NCI-H1417 (cell line): ENCODE results near the gene ANKRD55.
"Not testable (repeated sequence)": the region's sequence is repeated elsewhere in the genome, so short reads cannot be mapped to it uniquely, and the experiment has no call there.

Experiments
- DNase-seq, 3 experiments: peaks; one replicate each; lab custom pipeline; 2025; lab: John Stamatoyannopoulos, UW

Gene ANKRD55

GRCh38 chr5:56207537-56207936 lies 25.6 kb downstream of the ANKRD55 start:
- no peak for DNase-seq

DNA sequence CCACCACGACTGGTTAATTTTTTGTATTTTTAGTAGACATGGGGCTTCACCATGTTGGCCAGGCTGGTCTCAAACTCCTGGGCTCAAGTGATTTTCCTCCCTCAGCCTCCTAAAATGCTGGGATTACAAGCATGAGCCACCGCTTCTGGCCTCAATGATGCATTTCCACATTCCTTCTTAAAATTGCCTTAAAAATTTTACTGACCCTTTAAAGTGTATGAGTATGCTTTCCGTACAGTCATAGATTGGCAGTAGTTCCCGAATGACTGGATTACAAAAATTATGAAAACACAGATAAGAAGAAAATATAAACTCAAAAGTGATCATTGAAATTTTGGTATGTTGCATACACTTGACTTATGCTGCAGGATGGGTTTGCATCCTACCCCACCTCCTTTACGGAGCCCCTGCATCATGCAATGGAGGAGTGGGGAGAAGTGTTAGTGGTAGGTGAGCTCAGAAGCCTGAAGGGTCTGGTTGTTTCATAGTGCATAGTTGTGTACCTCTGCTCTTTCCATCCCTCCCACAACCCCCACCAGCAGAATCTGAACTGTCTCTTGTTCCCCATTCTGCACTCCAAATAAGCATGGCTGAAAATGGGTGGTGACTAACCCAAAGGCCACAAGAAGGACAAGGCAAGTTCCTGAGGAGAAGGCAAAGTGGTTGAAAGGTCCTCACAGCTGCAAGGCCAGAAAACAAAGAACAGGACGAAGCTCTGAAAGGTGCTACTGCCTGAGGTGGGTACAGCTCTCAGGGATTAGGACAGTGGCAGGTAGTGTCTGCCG lies 26.8 kb downstream of the ANKRD55 start:
- no peak for DNase-seq

- not testable (repeated sequence) for DNase-seq
These were observed 29.2 kb downstream of the ANKRD55 start for GRCh38 chr5:56203936-56204335.

GRCh38 chr5:56202483-56202882 lies 30.6 kb downstream of the ANKRD55 start:
- no peak for DNase-seq

GRCh38 chr5:56201762-56202261 lies 31.3 kb downstream of the ANKRD55 start:
- not testable (repeated sequence) for DNase-seq

- peak; percentile 2 to 82 (median 70) for DNase-seq
These were observed 32.0 kb downstream of the ANKRD55 start for GRCh38 chr5:56200971-56201666.

- no peak for DNase-seq
These were observed 38.1 kb downstream of the ANKRD55 start for GRCh38 chr5:56195016-56195415.

- DNase-seq, result no peak
These were observed 40.9 kb downstream of the ANKRD55 start for GRCh38 chr5:56192246-56192645.

DNA sequence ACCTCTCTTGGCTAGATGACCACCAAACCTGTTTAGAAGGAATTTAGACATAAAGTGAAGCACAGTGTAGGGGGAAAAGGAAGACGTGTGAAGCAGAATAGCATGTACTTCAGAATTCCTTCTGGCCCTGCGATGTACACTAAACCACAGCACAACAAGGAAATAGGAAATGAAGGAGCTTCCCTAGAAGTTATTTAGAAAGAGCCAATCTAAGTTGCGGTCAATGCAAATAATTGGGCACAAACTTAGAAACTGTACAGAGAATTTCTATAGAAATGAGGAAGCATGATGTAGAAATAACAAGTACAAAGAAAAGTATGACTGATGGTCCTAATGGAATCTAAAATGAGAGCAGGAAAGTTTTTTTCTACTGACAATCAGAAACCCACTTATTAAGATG lies 41.5 kb downstream of the ANKRD55 start:
- no peak for DNase-seq

DNA sequence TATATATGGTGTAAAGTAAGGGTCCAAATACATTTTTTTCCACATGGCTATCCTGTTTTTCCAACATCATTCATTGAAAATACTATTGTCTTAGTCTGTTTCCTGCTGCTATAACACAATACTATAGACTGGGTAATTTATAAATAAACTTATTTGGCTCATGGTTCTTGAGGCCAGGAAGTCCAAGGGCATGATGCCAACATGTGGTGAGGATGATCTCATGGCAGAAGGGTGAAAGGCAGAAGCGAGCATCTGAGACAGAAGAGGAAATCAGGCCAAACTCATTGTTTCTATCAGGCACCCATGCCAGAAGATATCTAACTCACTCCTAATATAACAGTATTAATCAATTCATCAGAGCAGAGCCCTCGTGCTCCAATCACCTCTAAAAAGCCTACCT lies 42.6 kb downstream of the ANKRD55 start:
- DNase-seq, result no peak

DNA sequence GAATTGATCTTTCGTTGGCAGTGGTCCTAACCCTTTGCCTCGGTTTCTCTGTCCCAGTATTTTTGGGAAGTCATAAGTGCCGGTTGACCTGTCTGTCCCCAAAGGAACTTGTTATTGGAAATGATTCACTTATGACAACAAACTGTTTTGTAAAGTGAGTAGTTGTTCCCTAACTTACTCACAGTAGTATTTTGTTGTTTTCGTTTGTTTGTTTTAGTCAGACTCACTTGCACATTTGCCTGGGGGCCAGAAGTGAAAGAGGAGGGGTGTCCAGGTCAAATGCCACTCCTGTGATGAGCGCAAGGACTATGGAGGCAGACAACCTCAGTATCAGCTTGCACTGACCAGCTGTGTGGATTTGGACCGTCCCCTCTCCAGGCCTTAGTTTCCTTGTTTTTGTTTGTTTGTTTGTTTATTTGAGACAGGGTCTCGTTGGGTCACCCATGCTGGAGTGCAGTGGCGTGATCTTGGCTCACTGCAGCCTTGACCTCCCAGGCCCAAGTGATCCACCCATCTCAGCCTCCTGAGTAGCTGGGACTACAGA lies 47.3 kb downstream of the ANKRD55 start:
- DNase-seq, result no peak

GRCh38 chr5:56183506-56183905 lies 49.6 kb downstream of the ANKRD55 start:
- DNase-seq, result no peak

DNA sequence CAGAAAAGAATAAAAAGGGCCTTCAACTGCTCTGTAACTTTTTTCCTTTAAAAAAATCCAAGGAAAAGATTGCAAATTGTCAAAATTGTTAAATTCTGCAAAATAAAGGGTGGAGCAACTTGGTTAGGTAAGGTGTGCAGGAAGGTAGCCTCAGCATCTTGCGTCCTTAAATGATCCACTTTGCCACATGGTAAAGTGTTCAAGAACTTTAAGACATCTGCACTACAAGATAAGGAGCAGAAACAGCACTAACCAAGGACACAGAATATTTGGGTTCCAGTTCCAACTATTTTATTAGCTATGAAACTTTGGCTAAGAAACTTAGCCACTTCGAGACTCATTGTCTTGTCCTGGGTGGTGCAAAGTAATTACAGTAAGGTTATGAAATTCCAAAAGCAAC lies 53.7 kb downstream of the ANKRD55 start:
- DNase-seq, result no peak

DNA sequence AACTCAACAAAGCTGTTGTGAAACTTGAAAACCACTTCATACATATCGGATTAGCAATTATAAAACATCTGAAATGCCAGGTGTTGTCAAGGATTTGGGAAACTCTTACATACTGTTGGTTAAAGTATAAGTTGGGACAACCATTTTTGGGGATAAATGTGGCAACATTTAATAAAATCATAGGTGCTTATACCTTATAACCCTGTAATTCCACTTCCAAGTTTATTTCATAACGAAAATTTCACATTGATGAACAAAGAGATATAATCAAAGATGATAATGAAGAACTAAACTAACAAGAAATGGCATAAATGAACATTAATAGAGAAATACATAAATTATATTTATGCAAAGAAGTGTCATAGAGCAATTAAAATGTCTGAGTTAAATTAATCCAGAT lies 54.3 kb downstream of the ANKRD55 start:
- no peak for DNase-seq

- DNase-seq, result no peak
These were observed 56.1 kb downstream of the ANKRD55 start for GRCh38 chr5:56176871-56177533.

DNA sequence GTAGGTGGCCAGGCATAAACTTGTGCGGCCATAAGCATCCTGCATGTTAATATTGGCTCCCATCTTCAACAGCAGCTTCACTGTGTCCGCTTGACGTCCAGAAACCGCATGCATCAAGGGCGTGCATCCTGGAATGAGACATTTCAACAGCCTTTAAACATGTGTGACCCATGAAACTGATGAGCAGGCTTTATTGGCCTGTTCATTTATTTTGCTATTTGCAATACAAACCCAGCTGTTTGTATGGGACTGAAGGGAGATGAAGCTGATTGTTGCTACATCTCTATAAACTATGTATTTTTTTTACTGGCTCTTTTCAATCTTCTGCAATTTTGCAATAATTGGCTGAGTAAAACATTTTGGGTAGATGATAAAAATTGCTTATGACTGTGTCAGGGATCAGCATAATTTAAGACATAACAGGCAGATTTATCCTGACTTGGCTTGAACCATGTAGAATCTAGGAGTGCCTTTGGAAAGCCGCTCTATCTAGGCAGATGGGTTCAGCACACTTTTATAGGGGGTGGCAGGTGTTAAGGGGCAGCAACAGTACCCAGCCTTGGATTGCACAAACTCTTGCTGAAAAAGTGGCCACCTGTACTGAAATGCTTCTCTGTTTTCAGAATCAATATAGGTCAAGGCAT lies 56.9 kb downstream of the ANKRD55 start:
- no peak for DNase-seq

- no peak for DNase-seq
These were observed 57.6 kb downstream of the ANKRD55 start for GRCh38 chr5:56175488-56175887.

DNA sequence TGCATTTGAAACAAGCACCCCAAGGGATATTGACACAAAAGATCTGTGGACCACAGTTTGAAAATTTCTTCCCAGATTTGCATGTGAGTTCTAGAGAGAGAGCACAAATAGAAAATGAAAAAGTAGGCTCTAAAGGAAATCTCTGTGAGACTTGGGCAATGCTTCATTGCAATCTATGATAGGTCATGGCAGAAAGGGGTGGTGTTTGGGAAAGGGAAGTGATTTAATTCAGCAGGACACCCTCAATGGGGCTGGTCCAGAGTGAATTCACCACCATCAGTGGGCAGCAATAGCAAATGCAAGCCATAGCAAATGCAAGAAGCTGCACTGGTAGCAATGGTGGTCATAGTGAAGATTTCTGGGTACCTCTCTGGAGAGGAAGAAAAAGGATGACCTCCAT lies 58.1 kb downstream of the ANKRD55 start:
- no peak for DNase-seq

DNA sequence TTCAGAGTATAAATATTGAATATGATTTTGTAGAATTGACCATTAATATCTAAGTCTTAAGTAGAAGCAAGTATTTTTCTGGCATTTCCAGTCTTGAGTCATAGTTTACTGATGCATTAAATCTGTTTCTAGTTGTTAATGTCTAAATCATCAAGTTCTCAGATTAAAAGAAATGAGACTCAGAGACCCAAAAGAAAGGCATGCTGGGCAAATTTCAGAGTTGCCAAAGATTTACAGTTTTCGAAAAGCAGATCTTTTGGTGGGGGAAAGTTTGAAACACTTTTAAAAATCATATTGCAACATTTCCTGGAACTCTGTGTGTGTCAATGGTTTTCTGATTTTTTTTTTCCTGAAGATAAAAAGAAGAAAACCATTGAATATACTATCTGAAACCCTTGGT lies 60.9 kb downstream of the ANKRD55 start:
- no peak for DNase-seq

GRCh38 chr5:56170557-56170956 lies 62.6 kb downstream of the ANKRD55 start:
- DNase-seq, result no peak

- no peak for DNase-seq
These were observed 63.2 kb downstream of the ANKRD55 start for GRCh38 chr5:56169949-56170348.

DNA sequence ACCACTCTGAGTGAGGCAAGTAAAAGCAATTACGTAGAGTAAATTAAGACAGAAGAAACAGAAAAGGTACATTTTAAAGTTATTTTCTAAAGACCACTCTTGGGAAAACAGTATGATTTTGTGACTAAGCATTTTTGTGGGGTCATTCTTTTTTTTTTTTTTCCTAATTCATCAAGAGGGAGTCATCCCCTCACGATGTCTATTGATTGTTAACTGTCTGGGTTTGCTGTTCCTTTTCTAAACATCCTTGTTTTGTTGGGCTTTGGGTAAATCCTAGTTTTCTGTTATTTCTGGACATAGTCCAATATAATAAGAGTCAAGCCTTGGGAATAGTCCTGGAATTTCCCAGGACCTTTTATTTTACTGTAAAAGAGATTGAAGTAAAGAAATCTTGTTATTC lies 63.8 kb downstream of the ANKRD55 start:
- no peak for DNase-seq
